HG02938 (cell line): Measurements from ENCODE around the gene FBXO36.
"Not testable (repeated sequence)": the region's sequence is repeated elsewhere in the genome, so short reads cannot be mapped to it uniquely, and the experiment has no call there.

Experiments
- ATAC-seq: cut with Tn5 transposase; IDR thresholded peaks from one replicate; pipeline ENCODE4 v1.9.1; 2021; ENCODE audit warnings: mild to moderate bottlenecking, moderate library complexity; ENCODE audit not compliant: unreplicated experiment

The FBXO36 gene

GRCh38 chr2:229956491-229956890 lies 34.2 kb downstream of the FBXO36 start:
- ATAC-seq = no peak

- ATAC-seq = not testable (repeated sequence)
Observed at GRCh38 chr2:229963596-229963995, 41.3 kb downstream of the FBXO36 start.

GRCh38 chr2:229969921-229970320 lies 47.6 kb downstream of the FBXO36 start:
- ATAC-seq = no peak

GRCh38 chr2:229970406-229970805 lies 48.1 kb downstream of the FBXO36 start:
- no peak for ATAC-seq

- ATAC-seq = no peak
Observed at GRCh38 chr2:229971298-229971790, 49.0 kb downstream of the FBXO36 start.

- no peak for ATAC-seq
Observed at GRCh38 chr2:229974266-229974665, 52.0 kb downstream of the FBXO36 start.

GRCh38 chr2:229980431-229981184 lies 58.3 kb downstream of the FBXO36 start:
- ATAC-seq = no peak

- no peak for ATAC-seq
Observed at GRCh38 chr2:229993236-229993635, 70.9 kb downstream of the FBXO36 start.

- no peak for ATAC-seq
Observed at GRCh38 chr2:229996320-229996719, 74.0 kb downstream of the FBXO36 start.

- no peak for ATAC-seq
Observed at GRCh38 chr2:229997565-229997964, 75.3 kb downstream of the FBXO36 start.

GRCh38 chr2:230000118-230000841 lies 78.0 kb downstream of the FBXO36 start:
- ATAC-seq = peak; percentile 96

- ATAC-seq = no peak
Observed at GRCh38 chr2:230007931-230008707, 85.8 kb downstream of the FBXO36 start.

- ATAC-seq = no peak
Observed at GRCh38 chr2:230008708-230009066, 86.4 kb downstream of the FBXO36 start.

GRCh38 chr2:230010501-230010900 lies 88.2 kb downstream of the FBXO36 start:
- no peak for ATAC-seq

- no peak for ATAC-seq
Observed at GRCh38 chr2:230011617-230012016, 89.3 kb downstream of the FBXO36 start.

- ATAC-seq = no peak
Observed at GRCh38 chr2:230012267-230012884, 90.1 kb downstream of the FBXO36 start.

GRCh38 chr2:230016844-230017243 lies 94.5 kb downstream of the FBXO36 start:
- ATAC-seq = no peak

- ATAC-seq = no peak
Observed at GRCh38 chr2:230018153-230018552, 95.8 kb downstream of the FBXO36 start.

- ATAC-seq = no peak
Observed at GRCh38 chr2:230019742-230020141, 97.4 kb downstream of the FBXO36 start.

GRCh38 chr2:230023313-230023712 lies 101.0 kb downstream of the FBXO36 start:
- no peak for ATAC-seq

- ATAC-seq = no peak
Observed at GRCh38 chr2:230042195-230042594, 119.9 kb downstream of the FBXO36 start.
